ENCODE results near the gene UQCC5.
A peak's percentile ranks its signal among the peaks of the same experiment; 100 is the strongest.

The UQCC5 gene, protein sequence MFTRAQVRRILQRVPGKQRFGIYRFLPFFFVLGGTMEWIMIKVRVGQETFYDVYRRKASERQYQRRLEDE

DNA sequence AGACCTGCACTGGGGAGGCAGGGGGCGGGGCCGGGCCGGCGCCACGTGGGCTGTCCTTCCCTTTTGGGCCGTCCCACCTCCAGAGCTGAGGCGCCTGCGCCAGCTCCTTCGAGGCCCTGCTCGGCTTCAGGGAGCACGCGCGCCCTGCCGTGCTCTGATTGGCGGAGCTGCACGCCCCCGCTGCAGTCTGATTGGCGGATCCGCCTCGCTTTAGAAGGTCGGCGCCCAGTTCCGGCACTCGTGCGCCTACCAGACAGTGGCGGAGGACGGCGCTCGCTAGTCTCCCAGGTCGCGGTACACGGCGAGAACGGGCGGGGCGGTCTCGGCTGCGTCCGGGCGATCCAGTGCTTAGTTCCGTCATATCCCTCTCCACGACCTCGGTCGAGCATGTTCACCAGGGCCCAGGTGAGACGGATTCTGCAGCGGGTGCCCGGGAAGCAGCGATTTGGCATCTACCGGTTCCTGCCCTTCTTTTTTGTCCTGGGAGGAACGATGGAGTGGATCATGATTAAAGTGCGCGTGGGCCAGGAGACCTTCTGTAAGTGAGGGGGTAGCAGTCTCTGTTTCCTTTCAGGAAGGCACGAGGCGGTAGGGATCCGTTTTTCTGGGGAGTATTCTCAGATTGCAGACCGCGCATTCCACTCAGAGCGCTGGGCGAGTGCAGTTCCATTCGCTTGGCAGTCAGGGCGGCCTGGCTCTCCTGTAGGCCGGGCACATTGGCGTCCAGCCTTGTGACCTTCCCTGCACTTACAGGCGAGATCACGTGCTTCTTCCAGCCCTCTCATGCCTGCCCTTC, at the start of gene UQCC5:
UQCC5 (plus strand) TSS at position 237 of the 796 bp plus-strand sequence; CDS start at position 388, 151 bp downstream.
- peak; percentile 99 for DNase-seq

DNA sequence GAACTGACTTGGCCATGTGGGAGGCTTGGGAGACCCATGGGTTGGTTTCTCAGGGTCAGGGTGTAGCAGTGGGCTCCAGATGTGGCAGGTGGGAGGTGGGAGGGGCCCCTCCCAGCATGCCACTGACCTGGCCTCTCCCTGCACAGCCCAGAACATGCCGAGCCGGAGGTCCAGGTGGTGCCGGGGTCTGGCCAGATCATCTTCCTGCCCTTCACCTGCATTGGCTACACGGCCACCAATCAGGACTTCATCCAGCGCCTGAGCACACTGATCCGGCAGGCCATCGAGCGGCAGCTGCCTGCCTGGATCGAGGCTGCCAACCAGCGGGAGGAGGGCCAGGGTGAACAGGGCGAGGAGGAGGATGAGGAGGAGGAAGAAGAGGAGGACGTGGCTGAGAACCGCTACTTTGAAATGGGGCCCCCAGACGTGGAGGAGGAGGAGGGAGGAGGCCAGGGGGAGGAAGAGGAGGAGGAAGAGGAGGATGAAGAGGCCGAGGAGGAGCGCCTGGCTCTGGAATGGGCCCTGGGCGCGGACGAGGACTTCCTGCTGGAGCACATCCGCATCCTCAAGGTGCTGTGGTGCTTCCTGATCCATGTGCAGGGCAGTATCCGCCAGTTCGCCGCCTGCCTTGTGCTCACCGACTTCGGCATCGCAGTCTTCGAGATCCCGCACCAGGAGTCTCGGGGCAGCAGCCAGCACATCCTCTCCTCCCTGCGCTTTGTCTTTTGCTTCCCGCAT, 49.2 kb upstream of the UQCC5 start:
- DNase-seq: no peak

DNA sequence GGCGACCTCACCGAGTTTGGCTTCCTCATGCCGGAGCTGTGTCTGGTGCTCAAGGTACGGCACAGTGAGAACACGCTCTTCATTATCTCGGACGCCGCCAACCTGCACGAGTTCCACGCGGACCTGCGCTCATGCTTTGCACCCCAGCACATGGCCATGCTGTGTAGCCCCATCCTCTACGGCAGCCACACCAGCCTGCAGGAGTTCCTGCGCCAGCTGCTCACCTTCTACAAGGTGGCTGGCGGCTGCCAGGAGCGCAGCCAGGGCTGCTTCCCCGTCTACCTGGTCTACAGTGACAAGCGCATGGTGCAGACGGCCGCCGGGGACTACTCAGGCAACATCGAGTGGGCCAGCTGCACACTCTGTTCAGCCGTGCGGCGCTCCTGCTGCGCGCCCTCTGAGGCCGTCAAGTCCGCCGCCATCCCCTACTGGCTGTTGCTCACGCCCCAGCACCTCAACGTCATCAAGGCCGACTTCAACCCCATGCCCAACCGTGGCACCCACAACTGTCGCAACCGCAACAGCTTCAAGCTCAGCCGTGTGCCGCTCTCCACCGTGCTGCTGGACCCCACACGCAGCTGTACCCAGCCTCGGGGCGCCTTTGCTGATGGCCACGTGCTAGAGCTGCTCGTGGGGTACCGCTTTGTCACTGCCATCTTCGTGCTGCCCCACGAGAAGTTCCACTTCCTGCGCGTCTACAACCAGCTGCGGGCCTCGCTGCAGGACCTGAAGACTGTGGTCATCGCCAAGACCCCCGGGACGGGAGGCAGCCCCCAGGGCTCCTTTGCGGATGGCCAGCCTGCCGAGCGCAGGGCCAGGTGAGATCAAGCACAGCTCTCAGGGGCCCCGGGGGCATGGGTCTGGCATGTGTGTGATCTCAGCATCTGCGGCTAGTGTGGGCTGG, 48.4 kb upstream of the UQCC5 start:
- DNase-seq: no peak

DNA sequence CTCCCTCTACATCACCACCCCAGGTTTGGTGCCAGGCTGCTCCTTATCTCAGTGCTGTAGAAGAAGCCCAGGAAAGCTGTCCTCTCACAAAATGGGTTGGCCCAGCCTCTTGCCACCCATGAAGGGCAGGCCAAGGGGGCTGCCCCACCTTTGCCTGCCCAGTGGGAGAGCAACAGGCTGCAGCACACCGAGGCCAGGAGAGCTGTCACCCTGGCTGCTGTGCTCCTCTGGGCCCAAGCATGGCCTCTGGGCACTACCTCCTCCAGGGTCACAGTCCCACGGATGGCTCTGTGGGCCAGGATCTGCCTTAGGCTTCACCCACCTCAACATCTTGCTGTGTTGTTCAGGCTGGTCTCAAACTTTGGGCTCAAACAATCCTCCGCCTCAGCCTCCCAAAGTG, 47.7 kb upstream of the UQCC5 start:
- DNase-seq: no peak

DNA sequence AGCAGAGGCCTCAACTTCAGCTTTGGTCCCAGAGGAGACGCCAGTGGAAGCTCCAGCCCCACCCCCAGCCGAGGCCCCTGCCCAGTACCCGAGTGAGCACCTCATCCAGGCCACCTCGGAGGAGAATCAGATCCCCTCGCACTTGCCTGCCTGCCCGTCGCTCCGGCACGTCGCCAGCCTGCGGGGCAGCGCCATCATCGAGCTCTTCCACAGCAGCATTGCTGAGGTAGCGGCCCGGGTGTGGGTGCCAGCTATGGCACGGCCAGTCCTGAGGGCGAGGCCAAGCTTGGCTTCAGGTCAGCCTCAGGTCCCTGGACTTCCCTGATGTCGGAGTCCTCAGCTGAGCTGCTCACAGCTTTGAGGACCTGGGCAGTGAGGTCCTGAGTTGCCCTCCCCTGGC, 47.0 kb upstream of the UQCC5 start:
- no peak for DNase-seq

DNA sequence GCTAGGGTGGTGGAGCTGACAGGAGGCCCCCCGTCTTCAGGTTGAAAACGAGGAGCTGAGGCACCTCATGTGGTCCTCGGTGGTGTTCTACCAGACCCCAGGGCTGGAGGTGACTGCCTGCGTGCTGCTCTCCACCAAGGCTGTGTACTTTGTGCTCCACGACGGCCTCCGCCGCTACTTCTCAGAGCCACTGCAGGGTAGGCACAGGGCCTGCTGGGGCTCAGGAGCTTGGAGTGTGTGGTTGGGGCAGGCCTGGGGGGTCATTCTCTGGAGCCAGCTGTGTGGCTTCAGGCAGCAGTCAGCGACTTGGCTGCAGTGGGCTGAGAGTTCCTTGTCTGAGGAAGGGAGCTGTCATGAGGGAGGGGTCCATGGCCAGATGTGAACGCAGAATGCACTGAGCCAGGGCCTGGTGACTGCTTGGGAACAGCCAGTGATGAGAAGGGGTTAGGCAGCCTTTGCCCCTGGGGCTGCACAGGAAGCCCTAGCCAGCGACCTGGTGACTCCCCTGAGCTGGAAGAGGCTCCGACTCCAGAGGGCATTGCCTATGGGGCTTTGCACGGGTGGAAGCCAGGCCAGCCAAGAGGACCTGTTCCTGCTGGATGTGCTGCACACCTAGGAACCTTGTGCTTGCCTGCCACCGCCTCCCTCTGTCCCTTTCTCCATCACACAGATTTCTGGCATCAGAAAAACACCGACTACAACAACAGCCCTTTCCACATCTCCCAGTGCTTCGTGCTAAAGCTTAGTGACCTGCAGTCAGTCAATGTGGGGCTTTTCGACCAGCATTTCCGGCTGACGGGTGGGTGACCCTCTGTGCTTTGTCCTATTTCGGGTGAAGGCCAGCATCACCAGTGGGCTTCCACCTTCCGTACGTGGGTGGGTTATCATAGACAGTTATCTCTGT, 46.1 kb upstream of the UQCC5 start:
- DNase-seq: no peak

DNA sequence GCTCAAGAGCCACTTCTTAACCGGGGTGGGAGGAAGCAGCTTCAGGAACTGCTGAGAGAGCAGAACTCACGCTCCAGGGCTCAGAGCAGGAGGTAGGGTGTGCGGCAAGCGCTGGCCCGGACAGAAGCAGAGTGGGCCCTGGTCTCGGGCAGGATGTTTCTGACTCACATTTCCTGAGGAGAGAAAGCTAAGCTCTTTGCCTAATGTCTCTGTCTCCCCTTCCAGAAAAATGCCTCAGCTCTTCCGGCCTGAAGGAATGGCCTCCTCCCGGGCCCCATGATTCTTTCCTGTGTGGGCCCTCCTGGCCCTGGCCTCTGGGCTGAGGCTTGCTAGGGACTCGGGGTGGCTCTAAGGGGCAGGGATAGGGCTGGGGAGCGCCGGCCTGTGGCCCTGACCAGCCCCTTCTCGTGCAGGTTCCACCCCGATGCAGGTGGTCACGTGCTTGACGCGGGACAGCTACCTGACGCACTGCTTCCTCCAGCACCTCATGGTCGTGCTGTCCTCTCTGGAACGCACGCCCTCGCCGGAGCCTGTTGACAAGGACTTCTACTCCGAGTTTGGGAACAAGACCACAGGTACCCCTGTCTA, 45.4 kb upstream of the UQCC5 start:
- no peak for DNase-seq

DNA sequence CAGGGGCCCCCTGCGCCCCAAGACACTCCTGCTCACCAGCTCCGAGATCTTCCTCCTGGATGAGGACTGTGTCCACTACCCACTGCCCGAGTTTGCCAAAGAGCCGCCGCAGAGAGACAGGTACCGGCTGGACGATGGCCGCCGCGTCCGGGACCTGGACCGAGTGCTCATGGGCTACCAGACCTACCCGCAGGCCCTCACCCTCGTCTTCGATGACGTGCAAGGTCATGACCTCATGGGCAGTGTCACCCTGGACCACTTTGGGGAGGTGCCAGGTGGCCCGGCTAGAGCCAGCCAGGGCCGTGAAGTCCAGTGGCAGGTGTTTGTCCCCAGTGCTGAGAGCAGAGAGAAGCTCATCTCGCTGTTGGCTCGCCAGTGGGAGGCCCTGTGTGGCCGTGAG, 44.3 kb upstream of the UQCC5 start:
- DNase-seq: no peak

DNA sequence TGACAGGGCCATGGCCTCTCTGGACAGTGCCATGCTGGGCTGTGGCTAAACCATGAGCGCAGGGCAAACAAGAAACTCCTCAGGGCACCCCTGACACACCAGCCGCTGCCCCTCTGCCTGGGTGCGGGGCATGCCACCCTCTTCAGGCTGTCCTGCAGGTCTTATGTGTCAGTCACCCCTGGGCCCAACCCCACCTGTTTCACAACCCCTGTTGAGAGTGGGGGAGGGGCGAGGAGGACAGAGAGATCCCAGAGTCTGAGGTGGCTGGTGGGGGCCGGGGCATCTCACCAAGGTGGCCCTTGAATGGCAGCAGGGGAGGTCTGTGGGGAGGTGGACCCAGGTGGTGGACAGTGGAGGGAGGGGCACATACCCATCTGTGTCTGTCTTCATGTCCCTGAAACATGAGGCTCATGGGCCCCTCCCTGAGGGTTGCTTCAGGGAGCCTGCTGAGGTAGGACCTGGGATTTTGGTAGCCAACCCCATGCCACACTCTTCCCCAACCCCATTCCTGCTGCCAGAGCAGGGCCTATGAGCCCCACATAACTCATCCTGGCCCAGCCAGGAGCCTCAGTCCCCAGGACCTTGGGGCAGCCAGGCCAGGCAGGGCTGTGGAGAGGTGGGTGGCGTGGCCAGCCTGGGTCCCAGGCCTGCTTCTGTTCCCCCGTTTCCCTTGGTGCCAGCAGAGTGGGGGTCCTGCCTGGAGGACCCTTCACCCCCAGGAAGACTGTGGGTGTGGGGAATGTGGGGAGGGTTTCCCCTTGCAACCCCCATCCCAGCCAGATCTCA, 43.0 kb upstream of the UQCC5 start:
- DNase-seq: no peak

DNA sequence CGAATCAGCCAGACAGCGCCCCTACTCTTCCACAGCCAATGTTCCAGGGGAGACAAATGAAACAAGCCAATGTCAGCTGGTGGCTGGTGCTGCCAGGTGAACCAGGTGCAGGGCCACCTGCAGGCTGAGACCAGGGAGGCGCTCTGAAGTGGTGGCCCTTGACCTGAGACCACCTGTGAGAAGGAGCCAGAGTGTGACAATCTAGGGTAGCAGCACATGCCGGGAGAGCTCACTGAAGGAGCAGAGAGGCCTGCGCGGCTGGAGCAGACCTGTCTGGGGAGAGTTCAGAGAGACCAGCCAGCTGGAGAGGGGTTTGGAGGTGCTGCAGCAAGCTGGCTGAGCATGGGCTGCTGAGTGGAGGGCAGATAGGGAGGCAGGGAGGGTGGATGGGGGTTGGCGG, 42.0 kb upstream of the UQCC5 start:
- no peak for DNase-seq

DNA sequence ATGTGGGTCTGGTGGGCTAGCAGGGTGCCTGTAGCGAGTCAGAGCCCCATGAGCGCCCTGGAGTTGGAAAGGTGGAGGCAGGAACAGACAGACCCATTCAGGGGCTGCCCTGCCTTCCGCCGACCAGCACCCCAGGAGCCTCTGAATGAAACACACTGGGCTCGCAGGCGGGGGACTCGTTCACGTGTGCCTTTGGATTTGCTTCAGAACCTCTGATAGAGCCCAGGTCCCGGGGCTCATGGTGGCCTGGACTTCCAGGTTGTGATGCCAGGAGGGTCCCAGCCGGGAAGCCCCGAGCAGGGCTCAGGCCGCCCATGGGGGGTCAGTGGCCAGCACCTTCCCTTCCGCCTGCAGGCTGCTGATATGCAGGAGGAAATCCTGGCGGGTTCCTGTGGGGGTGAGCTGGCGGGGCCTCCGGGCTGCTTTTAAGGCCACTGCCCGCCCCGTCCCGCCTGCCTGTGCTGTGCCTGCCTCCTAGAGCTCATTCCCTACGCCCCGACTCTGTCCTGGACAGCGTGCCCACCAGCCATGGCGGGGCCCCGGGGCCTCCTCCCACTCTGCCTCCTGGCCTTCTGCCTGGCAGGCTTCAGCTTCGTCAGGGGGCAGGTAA, 41.4 kb upstream of the UQCC5 start, which contains the start of gene STAB1:
STAB1 (plus strand) TSS at position 453 of the 610 bp plus-strand sequence; CDS start at position 529, 76 bp downstream.
- no peak for DNase-seq

DNA sequence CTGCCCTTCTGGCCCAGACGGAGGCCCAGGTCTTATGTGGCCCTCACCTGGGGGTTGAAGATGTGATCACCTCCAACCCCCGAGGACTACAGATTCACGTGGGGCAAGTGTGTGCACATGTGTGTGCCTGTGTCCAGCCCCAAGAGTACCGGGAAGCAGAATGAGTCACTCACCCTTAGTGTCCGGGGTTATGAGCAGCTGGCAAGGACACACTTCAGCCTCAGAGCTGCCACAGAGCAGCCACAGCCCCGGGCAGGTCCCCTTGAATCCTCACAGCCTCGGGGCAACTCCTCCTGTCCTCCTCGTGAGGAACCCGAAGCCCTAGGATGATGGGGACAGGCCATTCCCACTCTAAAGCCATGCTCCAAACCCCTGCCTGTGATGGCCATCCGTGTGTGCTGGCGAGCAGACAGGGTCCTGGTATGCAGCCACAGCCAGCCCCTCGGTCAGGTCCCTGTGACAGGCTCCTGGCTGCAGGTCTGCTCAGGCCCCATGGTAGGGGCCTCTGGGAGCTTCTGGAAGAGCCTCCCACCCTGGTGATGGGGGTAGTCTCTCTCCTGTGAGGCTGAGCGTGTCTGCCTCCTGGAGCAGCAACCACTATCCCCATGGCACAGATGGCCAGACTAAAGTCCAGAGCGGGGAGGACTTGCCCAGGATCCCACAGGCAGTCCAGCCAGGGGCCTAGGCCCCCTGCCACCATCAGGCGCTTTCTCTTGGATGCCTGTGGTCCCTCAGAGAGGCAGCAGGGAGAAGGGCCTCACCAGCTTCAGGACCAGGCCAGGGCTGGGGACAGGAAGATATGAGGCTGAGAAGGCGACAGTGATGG, 40.4 kb upstream of the UQCC5 start:
- no peak for DNase-seq

DNA sequence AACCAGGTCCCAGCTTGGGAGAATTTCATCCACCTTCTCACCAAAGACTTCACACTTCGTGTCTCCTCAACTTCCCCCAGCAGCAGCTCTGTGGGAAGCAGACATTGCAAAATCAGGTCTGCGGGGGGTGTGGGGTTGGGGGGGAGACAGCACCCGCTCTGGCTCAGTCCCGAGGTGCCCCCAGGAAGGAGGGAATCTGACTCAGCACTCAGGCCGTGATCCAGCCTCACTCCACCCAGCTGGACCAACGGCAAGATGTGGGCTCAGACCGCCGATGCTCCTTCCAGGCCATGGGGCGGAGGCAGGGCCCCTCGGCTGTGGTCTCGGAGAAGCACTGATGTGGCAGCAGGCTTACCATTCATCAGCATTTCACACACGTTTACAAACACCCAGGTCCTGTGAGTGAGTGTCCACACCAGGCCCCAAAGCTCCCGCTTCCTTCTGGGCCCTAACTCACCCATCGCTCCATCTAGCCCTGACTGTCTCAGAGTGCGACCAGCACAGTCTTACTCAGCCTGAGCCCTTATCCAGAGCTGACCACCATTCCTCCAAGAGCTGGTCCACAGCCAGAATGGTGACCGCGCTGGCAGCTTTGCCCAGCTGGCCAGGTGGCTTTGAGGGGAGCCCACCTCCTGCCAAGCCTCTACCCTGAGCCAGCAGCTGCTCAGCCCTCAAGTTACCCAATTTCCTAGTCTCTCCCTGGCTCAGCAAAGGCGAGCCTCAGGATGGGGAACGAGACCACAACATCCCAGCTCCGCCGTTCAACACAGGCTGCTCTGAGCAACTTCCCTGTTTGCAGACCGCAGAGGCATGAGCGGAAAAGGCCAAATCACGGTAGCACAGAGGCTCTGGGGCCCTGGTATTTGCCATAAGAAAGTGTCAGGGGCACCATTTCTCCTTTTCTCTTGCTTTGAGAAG, 38.0 kb upstream of the UQCC5 start:
- no peak for DNase-seq

DNA sequence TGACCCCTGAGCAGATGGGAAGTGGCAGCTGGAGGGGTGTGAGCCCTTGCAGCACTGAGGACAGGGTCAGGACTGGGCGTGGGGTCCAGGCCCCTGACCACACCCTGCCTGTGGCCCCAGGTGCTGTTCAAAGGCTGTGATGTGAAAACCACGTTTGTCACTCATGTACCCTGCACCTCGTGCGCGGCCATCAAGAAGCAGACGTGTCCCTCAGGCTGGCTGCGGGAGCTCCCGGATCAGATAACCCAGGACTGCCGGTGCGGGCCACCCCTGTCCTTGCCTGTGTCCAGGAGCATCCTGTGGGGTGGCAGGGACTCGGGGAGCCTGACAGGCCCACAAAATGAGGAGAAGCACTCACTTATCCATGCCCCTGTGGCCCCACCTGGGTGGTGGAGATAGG, 35.4 kb upstream of the UQCC5 start:
- DNase-seq: no peak

DNA sequence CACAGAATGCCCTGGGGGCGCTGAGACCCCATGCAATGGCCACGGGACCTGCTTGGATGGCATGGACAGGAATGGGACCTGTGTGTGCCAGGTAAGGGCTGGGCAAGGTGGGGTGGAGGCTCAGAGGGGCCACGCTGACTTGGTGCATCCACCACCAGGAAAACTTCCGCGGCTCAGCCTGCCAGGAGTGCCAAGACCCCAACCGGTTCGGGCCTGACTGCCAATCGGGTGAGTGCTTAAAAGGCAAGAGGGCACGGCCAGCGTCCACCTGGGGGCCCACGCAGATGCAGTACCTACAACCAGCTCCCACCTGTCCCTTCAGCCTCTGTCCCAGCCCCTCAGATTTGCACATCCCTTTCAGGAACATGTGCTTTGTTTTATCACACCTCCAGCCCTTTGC, 34.4 kb upstream of the UQCC5 start:
- no peak for DNase-seq

DNA sequence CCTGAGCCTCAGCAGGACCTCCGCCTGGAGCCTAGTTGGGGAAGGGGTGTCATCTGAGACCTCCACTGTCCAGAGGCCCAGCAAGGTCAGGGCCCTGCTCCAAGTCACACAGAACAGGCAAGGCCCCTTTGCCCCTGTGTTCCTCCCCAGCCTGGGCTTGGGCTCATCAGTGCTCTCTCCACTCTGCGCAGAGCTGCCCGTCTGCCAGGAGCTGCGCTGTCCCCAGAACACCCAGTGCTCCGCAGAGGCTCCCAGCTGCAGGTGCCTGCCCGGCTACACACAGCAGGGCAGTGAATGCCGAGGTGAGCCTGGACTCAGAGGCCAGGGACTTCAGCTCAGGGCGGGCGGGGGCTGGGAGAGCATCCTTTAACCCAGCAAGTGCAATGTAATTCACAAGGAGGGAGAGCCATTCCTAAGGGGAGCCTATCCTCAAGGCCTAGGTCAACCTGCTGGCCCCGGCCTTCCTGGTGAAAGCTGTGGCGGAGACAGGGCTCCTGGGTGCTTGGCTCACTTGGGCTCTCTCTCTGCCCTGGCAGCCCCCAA, 33.5 kb upstream of the UQCC5 start:
- DNase-seq: no peak

DNA sequence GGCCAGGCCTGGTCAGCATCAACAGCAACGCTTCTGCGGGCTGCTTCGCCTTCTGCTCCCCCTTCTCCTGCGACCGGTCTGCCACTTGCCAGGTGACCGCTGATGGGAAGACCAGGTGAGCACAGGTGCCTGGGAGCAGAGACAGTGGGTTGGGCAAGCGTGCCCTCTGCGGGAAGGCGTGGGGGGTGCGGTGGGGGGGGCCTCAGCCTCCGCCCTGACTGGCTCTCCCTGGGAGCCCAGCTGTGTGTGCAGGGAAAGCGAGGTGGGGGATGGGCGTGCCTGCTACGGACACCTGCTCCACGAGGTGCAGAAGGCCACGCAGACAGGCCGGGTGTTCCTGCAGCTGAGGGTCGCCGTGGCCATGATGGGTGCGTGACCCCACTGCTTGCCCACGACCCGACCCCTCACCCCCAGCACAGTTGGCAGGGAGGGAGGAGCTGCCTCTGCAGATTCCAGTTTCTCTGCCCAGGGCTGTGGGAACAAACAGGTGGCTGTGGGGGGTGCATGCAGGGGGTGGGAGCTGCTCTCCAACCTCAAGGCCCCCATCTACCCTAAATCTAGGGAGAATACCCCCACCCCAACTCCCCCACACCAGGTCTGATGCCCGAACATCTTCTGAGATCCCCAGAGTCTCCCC, 32.5 kb upstream of the UQCC5 start:
- DNase-seq: no peak

Measured in activated CD4-positive, alpha-beta T cell treated with anti-CD3 and anti-CD28 coated beads, Interleukin-2, Interleukin-6, amounts not matched to agents 100 ng/mL and 50 ng/mL, durations not matched to agents 16 hours and 8 hours (primary cell).